Omental fat pad (tissue), 4 donors: Measurements from ENCODE around the gene SYCE3. TPM values are rescaled to one million over a fixed set of nuclear protein-coding genes. Genes with fewer than 3 reads are reported as not detected.
"Not testable (repeated sequence)": the region's sequence is repeated elsewhere in the genome, so short reads cannot be mapped to it uniquely, and the experiment has no call there.

ENCODE experiments used
- ATAC-seq: fragments of 150-250 bp; one replicate; pipeline ENCODE4 v1.9.1; 2016; ENCODE audit warnings: mild to moderate bottlenecking, moderate library complexity; ENCODE audit not compliant: low FRiP score
- DNase-seq: peaks from one replicate; pipeline ENCODE4 v3.0.0-alpha.2; 2019; ENCODE audit warnings: low spot score
- total RNA-seq, 4 donors: library from RNA; depleted of rRNA; stranded (reverse); fragments of >200 nt; gene quantifications; one replicate each; pipeline ENCODE4 v1.1.0, GENCODE V29; 2016
- TF ChIP-seq, protein P1 (sequence below), 3 donors: fragments of 450-650 bp; IDR thresholded peaks; one replicate each; pipeline ENCODE4 v1.5.1; 2016 to 2017; ENCODE audit warnings: antibody characterized with exemption in 3 of 3, mild to moderate bottlenecking in 3 of 3, moderate library complexity in 2 of 3

Gene SYCE3
- total RNA-seq, 4 donors from 2014 or later: not detected

- TF ChIP-seq, protein P1, sequence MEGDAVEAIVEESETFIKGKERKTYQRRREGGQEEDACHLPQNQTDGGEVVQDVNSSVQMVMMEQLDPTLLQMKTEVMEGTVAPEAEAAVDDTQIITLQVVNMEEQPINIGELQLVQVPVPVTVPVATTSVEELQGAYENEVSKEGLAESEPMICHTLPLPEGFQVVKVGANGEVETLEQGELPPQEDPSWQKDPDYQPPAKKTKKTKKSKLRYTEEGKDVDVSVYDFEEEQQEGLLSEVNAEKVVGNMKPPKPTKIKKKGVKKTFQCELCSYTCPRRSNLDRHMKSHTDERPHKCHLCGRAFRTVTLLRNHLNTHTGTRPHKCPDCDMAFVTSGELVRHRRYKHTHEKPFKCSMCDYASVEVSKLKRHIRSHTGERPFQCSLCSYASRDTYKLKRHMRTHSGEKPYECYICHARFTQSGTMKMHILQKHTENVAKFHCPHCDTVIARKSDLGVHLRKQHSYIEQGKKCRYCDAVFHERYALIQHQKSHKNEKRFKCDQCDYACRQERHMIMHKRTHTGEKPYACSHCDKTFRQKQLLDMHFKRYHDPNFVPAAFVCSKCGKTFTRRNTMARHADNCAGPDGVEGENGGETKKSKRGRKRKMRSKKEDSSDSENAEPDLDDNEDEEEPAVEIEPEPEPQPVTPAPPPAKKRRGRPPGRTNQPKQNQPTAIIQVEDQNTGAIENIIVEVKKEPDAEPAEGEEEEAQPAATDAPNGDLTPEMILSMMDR (IDR thresholded peaks at IDR 0.05): no peak
- ATAC-seq: no peak
- no peak for DNase-seq
Observed at GRCh38 chr22:50608996-50609395, 46.3 kb upstream of the SYCE3 start.

DNA sequence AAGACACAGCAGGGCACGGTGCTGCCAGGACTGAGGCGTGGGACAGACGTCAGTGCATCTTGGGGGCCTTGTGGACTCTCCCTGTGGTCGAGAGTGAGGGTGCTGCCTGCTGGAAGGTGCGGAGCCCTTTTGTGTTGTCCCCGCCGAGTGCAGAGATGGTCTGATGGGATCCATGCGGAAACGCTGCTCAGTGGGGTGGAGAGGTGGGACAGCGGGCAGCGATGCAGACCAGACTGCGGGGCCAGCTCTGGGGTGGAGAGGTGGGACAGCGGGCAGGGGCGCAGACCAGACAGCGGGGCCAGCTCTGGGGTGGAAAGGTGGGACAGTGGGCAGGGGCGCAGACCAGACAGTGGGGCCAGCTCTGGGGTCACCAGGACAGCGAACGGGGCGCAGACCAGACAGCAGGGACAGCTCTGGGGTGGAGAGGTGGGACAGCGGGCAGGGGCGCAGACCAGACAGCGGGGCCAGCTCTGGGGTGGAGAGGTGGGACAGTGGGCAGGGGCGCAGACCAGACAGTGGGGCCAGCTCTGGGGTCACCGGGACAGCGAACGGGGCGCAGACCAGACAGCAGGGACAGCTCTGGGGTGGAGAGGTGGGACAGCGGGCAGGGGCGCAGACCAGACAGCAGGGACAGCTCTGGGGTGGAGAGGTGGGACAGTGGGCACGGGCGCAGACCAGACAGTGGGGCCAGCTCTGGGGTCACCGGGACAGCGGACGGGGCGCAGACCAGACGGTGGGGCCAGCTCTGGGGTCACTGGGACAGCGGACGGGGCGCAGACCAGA is 45.5 kb upstream of the SYCE3 start:
- not testable (repeated sequence) for ATAC-seq, DNase-seq

GRCh38 chr22:50607659-50608020 is 44.9 kb upstream of the SYCE3 start:
- no peak for ATAC-seq
- no peak for DNase-seq
- TF ChIP-seq, protein P1 (IDR thresholded peaks at IDR 0.05): no peak

DNA sequence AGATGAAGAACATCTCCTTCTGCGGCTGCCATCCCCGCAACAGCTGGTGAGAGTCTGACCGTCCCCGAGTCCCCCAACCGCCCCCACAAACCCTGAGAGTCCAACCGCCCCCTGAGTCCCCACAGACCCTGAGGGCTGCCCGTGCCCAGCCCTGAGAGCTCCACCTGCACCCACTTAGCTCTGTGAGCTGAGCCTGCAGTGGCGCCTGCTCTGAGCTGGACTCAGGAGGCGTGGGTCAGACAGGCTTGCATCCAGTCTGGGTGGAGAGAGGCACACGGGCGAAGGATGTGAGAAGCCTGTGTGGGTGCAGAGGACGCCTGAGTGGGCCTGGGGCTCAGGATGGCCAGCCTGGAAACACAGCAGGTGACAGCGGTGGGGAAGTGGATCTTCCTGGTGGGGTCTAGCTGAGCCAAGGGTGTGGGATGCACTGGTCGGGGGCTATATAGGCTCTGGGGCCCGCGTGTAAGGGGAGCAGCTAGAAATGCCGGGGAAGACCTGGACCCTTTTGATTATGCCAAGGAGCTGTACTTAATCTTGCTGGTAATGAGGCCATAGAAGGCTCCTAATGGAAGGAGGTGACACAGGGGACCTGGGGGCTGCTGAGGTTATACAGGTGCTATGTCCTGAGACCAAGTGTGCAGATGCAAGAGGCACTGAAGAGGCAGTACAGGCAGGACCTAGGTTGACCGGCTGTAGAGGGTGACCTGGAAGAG is 44.4 kb upstream of the SYCE3 start:
- TF ChIP-seq, protein P1 (IDR thresholded peaks at IDR 0.05): no peak
- DNase-seq (no peak), ATAC-seq (no peak)

DNA sequence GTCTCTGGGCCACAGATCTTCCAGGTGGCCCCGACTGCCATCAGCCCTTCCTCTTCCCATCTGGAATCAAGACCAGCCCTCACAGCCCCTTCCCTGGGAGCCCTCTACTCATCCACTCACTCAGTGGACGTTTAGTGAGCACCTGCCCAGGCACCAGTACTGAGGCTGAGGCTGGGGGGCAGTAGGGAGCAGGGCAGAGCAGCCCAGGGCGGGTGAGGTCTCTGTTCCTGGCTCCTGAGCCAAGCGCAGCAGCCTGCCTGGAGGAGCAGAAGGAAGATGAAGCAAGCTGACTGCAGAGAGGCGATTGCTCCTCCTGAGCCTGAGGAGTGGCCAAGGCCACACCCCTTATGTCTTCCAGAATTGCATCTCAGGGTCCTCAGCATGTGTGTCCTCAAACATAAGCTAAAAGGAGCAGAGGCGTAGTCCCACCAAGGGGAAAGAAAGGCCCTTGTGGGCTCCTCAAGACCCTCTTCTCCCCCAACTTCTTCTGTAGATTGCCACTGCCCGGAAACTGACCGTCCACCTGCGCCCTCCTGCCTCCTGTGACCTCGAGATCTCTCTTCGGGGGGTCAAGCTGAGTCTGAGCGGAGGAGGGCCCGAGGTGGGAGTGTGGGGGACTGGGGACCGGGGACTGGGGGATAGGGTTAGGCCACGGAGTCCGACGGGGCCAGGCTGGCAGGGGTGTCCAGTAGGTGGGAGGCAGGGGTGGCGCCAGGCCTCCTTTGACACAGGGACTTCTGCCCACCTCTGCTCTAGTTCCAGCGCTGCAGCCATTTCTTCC is 43.6 kb upstream of the SYCE3 start:
- no peak for ATAC-seq
- DNase-seq: no peak
- TF ChIP-seq, protein P1 (IDR thresholded peaks at IDR 0.05): no peak

DNA sequence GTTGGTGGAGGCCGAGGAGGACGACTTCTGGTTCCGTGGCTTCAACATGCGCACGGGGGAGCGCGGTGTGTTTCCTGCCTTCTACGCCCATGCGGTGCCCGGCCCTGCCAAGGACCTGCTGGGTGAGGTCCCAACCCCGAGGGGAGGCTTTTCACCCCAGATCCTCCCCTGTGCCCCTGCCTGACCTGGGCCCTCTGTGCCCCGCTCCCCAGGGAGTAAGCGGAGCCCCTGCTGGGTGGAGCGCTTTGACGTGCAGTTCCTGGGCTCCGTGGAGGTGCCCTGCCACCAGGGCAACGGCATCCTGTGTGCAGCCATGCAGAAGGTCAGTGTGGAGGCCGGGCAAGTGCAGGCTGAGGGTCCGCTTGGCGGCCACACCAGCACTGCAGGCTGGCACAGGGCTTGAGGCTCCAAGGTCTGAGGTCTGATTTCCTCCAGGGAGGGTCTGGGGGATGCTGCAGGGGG is 42.9 kb upstream of the SYCE3 start:
- DNase-seq: no peak
- TF ChIP-seq, protein P1 (IDR thresholded peaks at IDR 0.05): no peak
- ATAC-seq: no peak

- TF ChIP-seq, protein P1 (IDR thresholded peaks at IDR 0.05): no peak
- no peak for DNase-seq
- ATAC-seq: no peak
Observed at GRCh38 chr22:50605002-50605612, 42.4 kb upstream of the SYCE3 start.
